CD4-positive, alpha-beta T cell treated with Interleukin-12 subunit alpha and Interleukin-12 subunit beta, for 1 hour (primary cell): ENCODE measurements around the gene SEMA4G.

Experiments
- DNase-seq: peaks from one replicate; pipeline ENCODE4 v3.0.0-alpha.2; 2020

SEMA4G gene

DNA sequence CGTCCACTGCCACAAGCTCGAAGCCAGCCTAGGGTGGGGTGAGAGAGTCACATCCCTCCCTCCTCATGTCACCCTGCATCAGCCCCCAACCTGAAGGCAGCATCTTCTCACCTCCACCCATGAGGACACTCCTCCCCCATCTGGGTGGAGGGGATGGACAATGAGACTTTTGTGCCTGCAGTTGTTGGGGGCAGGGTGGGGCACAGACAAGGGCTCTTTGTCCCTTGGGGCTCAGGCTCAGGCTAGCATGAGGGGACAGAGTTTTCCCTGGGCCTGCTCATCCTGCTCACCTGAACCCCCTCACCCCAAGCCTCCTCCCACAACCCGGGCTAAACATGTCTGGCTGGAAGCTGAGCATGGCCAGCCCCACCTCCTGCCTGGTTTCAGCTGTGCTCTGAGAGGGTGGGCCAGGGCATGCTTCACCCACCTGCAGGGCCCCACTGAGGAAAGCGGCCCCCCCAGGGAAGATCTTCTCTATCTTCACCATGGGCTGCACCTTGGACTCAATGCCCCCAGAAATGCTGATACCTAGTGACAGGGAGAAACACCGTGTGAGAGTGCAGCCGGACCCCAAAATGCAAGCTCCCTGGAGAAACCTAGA is 39.6 kb downstream of the SEMA4G start:
- no peak for DNase-seq

DNA sequence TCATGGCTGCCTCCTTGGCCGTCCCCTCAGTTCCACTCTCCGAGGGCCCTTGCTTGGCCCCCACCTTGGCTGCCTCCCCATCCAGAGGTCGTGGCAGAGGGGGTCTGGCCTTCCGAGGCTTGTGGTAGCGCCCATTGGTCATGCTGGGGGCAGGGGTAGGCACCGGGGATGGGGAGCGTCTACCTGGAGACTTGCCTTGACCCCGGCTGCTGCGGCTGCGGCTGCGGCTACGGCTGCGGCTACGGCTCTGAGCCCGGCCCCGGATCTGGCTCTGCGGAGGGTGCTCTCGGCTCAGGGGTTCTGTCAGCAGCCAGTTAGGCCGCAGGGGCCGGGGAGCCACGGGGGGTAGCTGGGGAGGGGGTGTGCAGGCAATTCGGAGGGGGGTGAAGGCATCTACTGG is 41.0 kb downstream of the SEMA4G start:
- DNase-seq, result no peak

DNA sequence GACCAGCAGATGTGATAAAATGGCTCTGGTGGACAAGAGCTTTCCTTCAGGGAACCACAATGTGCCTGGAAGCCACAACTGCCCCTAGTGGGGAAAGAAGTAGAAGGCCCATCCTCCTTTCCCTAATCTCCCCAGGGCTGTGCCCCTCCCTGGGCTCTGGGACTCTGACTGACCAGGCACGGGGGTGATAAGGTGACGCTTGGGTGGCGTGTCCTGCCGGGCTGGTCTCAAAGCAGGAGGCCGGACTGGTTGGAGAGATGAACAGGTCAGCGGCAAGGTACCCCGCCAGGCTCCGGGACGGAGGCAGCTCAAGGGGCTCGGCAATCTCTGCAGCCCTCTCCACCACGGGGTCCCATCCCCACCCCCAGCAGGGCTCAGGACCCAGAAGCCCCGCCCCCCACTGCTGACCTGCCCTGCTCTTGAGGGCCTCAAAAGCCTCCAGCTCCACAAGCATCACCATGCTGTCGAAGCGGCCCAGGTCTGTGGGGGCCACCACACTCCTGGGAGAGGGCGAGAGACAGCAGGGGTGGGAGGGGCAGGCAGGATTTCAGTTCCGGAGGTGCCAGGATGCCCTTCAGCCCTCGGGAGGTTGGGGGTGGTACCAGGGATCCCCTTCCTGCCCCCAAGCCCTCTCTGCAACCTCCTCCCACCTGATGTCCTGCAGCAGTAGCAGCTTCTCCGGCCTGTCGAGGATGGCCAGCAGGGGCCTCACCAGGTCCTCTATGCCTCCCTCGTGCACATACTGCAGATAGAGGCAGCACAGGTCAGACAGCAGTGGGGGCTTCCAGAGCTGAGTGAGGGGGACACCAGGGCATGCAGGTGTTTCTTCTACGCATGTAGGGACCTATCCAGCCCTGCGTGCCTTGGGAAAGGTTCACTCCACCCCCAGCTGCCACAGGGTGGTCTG is 42.5 kb downstream of the SEMA4G start:
- DNase-seq, result no peak

DNA sequence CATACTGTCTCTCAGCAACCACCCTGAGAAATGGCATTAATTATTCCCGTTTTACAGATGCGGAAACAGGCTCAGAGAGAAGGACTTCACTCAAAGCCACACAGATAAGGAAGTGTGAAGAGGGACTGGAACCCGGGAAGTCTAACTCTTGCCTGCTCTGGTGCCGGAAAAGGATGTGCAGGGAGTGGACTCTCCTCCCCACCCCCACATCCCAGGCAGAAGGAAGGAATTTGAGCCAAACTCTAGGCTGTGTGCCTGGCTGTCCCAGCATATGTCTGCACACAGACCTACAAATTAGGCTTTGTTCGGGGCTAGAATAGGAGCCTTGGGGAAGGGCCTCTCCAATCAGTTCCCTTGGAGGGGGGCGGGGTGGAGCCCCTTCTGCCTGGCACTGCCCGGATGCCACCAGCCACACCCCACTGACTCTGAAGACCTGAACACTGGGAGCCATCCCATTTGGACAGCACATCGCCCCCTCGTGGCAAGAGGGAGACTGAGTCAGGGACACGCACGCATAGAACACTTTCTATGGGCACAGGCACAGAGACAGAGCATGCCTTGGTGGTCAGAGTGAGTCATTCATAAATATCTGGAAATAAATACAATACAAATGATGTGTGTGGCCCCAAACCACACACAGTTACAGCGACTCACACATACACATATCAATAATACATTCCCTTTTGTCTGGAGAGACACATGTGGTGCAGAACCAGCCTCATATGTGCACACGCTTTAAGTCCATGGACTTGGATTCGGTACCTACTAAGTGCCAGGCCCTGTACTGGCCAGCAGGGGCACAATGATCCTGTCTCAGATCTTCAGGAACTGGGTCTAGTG is 43.4 kb downstream of the SEMA4G start:
- DNase-seq, result peak; percentile 81

DNA sequence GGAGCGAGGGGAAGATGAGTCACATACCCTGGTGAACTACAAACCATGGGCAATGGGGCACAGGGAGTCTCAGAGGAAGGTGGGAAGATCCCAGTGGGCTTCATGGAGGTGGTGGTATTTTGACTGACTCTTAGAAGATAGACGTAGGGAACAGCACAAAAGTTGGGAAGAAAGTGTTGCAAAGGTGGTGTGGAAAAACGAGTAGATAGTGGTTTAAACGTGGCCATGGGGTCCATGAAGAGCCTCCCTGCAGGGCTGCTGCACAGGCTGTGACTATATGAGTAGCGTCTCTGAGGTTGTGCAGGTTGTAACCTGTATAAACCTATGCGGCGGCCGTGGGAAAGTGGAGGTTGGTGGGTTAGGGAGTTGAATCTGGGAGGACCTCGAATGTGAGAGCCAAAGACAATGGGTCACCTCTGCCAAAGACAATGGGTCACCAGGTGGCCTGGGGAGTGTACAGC is 44.1 kb downstream of the SEMA4G start:
- DNase-seq, result no peak

DNA sequence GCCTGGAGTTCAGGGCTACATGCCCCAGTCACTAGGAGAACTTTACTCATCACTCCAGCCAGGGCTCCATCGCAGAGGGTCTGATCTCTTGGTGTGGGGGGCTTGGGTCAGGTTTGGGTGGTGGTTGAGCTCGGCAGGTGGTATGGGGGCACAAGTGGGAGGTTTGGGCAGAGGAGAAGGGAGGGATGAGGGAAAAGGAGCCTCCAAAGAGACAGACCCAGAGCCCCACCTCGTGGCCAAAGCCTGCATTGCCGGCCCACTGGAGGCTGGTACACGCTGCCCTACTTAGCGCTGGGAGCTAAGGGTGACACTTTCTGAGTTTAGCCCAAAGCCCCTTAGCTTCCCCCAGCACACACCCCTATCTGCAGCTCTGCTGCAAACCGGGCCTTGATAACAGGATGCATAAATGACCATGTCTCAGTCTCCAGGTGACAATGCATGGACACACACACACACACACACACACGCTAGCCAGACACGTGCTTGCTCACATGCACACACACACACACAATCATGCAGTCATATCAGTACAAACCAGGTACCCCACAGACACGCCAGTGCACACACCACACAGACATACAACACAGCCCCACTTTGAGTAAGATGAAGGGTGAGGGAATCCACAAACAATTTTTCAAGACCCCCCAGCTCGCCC is 45.1 kb downstream of the SEMA4G start:
- DNase-seq, result peak; percentile 79

DNA sequence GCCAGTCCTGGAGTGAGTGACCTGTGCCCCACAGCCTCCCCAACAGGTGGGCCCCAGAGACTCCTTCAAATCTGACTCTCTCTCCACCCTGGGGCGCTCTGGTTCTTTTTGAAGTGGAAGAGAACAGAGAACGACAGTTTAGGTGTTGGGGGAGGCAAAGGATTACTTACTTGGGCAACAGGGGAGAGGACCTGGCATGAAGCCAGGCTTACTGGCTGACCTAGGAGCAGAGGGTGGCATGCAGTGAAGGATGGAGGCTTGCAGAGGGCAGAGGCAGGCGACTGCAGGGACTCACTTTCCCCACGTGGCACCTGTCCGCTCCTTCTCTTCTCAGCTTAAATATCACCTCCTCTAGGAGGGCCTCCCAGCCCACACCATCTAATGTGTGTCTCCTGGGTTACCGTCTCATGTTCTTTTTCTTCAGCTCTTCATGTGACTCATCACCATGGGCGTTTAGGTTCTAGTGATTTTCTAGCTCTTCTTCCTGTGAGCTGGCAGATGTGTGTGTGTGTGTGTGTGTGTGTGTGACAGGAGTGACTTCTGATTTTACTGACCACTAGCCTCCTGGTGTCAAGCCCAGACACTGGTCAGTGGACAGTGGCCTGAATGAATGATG is 45.8 kb downstream of the SEMA4G start:
- DNase-seq, result no peak

DNA sequence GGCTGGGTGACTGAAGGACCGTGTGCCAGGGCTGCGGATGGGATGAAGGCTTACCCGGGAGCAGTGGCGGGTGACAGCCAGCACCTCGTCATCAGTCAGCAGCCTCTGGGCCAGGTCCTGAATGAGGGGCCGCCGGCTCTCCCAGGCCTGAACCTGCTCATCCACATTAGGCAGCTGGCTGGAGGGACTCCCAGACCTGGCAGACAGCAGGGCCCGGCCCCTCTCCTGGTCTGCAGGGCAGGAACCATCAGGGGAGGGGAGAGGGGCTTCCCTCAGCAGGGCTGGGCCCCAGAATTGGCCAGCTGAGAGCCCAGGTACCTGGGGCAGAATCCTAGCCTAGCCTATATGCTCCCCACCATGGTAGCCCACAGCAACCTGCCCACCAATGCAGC is 46.3 kb downstream of the SEMA4G start:
- no peak for DNase-seq

DNA sequence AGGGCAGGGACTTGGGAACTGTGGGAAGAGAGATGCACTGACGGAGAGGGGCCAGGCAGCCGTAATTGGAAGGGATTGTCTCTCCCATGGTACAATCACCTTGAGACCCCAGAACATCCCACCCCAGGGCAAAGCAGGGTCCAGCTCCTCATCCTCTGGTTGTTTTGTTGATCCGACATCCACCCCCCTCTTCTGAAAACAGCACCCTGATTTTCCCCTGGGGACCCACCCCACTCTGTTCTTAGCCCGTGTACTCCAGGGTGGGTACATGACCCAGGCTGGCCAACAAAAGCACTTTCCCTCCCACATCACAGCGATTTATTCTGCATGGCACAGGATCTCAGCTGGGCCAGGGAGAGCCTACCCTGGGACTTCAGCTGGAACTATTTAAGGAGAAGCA is 47.5 kb downstream of the SEMA4G start:
- no peak for DNase-seq

DNA sequence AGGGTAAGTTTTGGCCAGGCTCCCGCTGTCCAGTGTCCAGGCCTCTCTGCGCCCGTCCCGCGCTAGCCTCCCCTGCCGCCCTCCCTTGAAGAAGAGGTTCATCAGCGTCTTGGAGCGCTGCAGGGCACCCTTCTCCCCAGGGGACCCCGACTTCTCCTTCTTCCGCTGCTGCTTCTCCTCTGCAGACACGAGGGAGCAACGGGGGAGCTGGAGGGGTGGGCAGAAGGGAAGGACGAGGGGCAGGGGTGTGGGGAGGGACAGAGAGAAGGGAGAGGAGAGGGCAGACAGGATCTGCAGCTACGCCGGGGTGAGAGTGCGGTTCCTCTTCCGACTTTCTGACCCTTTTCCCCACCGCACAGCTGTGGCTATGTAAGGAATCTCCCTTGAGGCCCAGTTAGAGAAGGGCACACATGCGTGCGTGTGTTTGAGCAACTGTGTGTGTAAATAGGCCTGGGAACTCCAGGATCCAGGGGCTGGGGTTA is 48.9 kb downstream of the SEMA4G start:
- DNase-seq, result no peak

DNA sequence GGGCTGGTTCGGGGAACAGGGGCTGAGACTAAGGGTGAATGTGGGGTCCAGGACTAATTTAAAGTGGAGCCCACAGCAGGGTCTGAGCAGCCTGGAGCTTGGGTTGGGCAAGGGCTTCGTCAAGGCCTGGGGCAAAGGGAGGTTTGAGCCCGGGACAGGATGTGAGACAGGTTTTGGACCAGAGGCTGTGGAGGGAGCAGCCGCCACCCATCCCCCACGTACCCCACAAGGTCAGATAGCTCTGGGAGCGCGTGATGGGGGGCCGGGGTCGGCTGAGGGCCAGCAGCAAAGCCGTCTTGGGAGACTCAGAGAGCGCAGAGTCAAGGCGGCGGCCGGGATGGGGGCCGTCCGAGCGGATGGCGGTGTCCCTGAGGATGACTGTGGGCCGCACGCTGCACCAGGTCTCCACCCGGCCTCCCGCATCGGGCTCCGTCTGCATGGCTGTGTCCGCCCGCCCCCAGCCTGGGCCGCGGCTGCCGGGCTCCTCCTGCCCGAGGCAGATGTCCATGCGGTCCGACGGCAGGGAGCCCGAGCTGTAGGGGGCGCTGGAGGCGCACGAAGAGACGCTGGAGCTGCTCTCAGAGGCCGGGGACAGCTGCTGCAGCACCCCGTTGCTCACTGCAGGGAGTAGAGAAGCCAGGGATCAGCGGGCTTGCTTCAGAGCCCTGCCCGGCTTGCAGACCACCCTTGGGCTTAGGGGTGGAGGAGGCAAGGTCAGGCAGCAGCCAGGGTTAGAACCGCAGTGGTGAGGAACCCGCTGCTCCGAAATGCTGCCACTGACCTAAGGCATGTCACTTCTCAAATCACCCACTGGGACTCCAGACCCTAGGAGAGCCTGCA is 49.5 kb downstream of the SEMA4G start:
- DNase-seq, result peak; percentile 71
